ENCODE measurements around the gene SCAMP4.

SCAMP4 gene

DNA sequence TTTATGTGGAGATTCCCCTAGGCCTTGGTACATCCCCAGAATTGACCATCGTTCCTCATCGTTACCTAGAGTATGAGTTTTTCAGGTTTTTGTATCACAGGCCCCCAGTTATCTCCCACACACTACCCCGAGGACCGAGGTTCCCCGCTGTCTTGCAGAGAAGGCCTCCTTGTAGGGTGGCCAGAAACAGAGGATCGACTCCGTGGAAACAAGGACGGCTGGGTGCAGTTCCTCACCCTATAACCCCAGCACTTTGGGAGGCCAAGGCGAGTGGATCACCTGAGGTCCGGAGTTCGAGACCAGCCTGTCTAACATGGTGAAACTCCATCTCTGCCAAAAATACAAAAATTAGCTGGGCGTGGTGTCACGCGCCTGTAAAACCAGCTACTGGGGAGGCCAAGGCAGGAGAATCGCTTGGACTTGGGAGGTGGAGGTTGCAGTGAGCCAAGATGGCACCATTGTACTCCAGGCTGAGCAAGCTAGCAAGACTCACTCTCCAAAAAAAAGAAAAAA lies 720 bp downstream of the SCAMP4 start:
- ATAC-seq, result no peak
- TF ChIP-seq GLIS3 (CRISPR knock-in tag; IDR thresholded peaks at IDR 0.05) (no peak), TOX (CRISPR knock-in tag; IDR thresholded peaks at IDR 0.05; ENCODE audit: borderline replicate concordance) (no peak), CSDC2 (CRISPR knock-in tag; IDR thresholded peaks at IDR 0.05) (no peak), TCF4 (CRISPR knock-in tag; IDR thresholded peaks at IDR 0.05; ENCODE audit: borderline replicate concordance) (no peak), ZC3H10 (CRISPR knock-in tag; IDR thresholded peaks at IDR 0.05) (no peak), PPARA (CRISPR knock-in tag; IDR thresholded peaks at IDR 0.05; ENCODE audit: borderline replicate concordance) (no peak), ZNF565 (CRISPR knock-in tag; conservative IDR thresholded peaks at IDR 0.05; ENCODE audit: low read depth) (no peak), OSR1 (CRISPR knock-in tag; IDR thresholded peaks at IDR 0.05) (no peak), BACH2 (CRISPR knock-in tag; IDR thresholded peaks at IDR 0.05; ENCODE audit: borderline replicate concordance) (no peak), ZFP30 (CRISPR knock-in tag; IDR thresholded peaks at IDR 0.05) (no peak), ISL1 (CRISPR knock-in tag; IDR thresholded peaks at IDR 0.05) (no peak), ZNF8 (CRISPR knock-in tag; IDR thresholded peaks at IDR 0.05) (no peak), ZFP3 (CRISPR knock-in tag; IDR thresholded peaks at IDR 0.05) (no peak), RARB (CRISPR knock-in tag; IDR thresholded peaks at IDR 0.05) (no peak)
- TF ChIP-seq, protein P1, sequence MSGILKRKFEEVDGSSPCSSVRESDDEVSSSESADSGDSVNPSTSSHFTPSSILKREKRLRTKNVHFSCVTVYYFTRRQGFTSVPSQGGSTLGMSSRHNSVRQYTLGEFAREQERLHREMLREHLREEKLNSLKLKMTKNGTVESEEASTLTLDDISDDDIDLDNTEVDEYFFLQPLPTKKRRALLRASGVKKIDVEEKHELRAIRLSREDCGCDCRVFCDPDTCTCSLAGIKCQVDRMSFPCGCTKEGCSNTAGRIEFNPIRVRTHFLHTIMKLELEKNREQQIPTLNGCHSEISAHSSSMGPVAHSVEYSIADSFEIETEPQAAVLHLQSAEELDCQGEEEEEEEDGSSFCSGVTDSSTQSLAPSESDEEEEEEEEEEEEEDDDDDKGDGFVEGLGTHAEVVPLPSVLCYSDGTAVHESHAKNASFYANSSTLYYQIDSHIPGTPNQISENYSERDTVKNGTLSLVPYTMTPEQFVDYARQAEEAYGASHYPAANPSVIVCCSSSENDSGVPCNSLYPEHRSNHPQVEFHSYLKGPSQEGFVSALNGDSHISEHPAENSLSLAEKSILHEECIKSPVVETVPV (CRISPR knock-in tag; IDR thresholded peaks at IDR 0.05), result no peak
- TF ChIP-seq, protein P2, sequence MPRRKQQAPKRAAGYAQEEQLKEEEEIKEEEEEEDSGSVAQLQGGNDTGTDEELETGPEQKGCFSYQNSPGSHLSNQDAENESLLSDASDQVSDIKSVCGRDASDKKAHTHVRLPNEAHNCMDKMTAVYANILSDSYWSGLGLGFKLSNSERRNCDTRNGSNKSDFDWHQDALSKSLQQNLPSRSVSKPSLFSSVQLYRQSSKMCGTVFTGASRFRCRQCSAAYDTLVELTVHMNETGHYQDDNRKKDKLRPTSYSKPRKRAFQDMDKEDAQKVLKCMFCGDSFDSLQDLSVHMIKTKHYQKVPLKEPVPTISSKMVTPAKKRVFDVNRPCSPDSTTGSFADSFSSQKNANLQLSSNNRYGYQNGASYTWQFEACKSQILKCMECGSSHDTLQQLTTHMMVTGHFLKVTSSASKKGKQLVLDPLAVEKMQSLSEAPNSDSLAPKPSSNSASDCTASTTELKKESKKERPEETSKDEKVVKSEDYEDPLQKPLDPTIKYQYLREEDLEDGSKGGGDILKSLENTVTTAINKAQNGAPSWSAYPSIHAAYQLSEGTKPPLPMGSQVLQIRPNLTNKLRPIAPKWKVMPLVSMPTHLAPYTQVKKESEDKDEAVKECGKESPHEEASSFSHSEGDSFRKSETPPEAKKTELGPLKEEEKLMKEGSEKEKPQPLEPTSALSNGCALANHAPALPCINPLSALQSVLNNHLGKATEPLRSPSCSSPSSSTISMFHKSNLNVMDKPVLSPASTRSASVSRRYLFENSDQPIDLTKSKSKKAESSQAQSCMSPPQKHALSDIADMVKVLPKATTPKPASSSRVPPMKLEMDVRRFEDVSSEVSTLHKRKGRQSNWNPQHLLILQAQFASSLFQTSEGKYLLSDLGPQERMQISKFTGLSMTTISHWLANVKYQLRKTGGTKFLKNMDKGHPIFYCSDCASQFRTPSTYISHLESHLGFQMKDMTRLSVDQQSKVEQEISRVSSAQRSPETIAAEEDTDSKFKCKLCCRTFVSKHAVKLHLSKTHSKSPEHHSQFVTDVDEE (CRISPR knock-in tag; IDR thresholded peaks at IDR 0.05), result no peak
- TF ChIP-seq, protein P3, sequence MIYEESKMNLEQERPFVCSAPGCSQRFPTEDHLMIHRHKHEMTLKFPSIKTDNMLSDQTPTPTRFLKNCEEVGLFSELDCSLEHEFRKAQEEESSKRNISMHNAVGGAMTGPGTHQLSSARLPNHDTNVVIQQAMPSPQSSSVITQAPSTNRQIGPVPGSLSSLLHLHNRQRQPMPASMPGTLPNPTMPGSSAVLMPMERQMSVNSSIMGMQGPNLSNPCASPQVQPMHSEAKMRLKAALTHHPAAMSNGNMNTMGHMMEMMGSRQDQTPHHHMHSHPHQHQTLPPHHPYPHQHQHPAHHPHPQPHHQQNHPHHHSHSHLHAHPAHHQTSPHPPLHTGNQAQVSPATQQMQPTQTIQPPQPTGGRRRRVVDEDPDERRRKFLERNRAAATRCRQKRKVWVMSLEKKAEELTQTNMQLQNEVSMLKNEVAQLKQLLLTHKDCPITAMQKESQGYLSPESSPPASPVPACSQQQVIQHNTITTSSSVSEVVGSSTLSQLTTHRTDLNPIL (CRISPR knock-in tag; IDR thresholded peaks at IDR 0.05; ENCODE audit: low read depth), result no peak
- TF ChIP-seq, protein P4, sequence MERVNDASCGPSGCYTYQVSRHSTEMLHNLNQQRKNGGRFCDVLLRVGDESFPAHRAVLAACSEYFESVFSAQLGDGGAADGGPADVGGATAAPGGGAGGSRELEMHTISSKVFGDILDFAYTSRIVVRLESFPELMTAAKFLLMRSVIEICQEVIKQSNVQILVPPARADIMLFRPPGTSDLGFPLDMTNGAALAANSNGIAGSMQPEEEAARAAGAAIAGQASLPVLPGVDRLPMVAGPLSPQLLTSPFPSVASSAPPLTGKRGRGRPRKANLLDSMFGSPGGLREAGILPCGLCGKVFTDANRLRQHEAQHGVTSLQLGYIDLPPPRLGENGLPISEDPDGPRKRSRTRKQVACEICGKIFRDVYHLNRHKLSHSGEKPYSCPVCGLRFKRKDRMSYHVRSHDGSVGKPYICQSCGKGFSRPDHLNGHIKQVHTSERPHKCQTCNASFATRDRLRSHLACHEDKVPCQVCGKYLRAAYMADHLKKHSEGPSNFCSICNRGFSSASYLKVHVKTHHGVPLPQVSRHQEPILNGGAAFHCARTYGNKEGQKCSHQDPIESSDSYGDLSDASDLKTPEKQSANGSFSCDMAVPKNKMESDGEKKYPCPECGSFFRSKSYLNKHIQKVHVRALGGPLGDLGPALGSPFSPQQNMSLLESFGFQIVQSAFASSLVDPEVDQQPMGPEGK (CRISPR knock-in tag; IDR thresholded peaks at IDR 0.05; ENCODE audit: borderline replicate concordance), result no peak
- TF ChIP-seq, protein P5, sequence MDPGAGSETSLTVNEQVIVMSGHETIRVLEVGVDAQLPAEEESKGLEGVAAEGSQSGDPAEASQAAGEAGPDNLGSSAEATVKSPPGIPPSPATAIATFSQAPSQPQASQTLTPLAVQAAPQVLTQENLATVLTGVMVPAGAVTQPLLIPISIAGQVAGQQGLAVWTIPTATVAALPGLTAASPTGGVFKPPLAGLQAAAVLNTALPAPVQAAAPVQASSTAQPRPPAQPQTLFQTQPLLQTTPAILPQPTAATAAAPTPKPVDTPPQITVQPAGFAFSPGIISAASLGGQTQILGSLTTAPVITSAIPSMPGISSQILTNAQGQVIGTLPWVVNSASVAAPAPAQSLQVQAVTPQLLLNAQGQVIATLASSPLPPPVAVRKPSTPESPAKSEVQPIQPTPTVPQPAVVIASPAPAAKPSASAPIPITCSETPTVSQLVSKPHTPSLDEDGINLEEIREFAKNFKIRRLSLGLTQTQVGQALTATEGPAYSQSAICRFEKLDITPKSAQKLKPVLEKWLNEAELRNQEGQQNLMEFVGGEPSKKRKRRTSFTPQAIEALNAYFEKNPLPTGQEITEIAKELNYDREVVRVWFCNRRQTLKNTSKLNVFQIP (CRISPR knock-in tag; IDR thresholded peaks at IDR 0.05; ENCODE audit: borderline replicate concordance, low read depth), result no peak

DNA sequence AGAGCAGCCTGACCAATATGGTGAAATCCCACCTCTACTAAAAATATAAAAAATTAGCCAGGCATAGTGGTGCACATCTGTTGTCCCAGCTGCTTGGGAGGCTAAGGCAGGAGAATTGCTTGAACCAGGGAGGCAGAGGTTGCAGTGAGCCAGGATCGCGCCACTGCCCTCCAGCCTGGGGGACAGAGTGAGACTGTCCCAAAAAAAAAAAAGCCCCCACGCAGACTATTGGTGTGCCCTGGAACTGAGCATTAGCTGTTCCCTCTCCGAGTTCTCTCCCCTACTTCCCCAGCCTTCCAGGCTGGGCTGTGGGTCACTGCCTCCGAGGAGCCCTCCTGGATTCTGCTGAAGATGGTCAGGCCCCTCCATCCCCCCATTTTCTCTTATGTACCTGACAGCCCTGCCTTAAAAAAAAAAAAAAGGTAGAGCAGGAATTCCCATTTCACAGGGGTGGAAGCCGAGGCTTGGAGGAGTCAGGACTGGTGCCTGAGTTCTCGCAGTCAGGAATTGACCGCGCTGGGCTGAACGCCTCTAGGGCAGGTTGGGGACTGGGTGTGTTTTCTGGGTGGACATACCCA lies 1.9 kb downstream of the SCAMP4 start:
- TF ChIP-seq, protein P2 (CRISPR knock-in tag; IDR thresholded peaks at IDR 0.05), result no peak
- no peak for TF ChIP-seq ISL1 (CRISPR knock-in tag; IDR thresholded peaks at IDR 0.05)
- TF ChIP-seq BACH2 (CRISPR knock-in tag; IDR thresholded peaks at IDR 0.05; ENCODE audit: borderline replicate concordance), result no peak
- no peak for TF ChIP-seq ZNF8 (CRISPR knock-in tag; IDR thresholded peaks at IDR 0.05)
- TF ChIP-seq, protein P3 (CRISPR knock-in tag; IDR thresholded peaks at IDR 0.05; ENCODE audit: low read depth), result no peak
- TF ChIP-seq, protein P4 (CRISPR knock-in tag; IDR thresholded peaks at IDR 0.05; ENCODE audit: borderline replicate concordance), result no peak
- TF ChIP-seq SNAI2 (CRISPR knock-in tag; IDR thresholded peaks at IDR 0.05), result no peak
- no peak for TF ChIP-seq RARB (CRISPR knock-in tag; IDR thresholded peaks at IDR 0.05)
- no peak for TF ChIP-seq ZNF70 (CRISPR knock-in tag; IDR thresholded peaks at IDR 0.05)
- no peak for TF ChIP-seq ESRRG (CRISPR knock-in tag; IDR thresholded peaks at IDR 0.05)
- no peak for TF ChIP-seq CSDC2 (CRISPR knock-in tag; IDR thresholded peaks at IDR 0.05)
- TF ChIP-seq PPARA (CRISPR knock-in tag; IDR thresholded peaks at IDR 0.05; ENCODE audit: borderline replicate concordance), result no peak
- no peak for ATAC-seq
